Omental fat pad (tissue), 4 donors: ENCODE measurements around the gene BCAR3. TPM values are rescaled to one million over a fixed set of nuclear protein-coding genes. Genes with fewer than 3 reads are reported as not detected.
"Not testable (repeated sequence)": the region's sequence is repeated elsewhere in the genome, so short reads cannot be mapped to it uniquely, and the experiment has no call there.

Experiments
- ATAC-seq: fragments of 150-250 bp; one replicate; pipeline ENCODE4 v1.9.1; 2016; ENCODE audit warnings: mild to moderate bottlenecking, moderate library complexity; ENCODE audit not compliant: low FRiP score
- DNase-seq: peaks from one replicate; pipeline ENCODE4 v3.0.0-alpha.2; 2019; ENCODE audit warnings: low spot score
- CTCF ChIP-seq, 3 donors: fragments of 450-650 bp; IDR thresholded peaks; one replicate each; pipeline ENCODE4 v1.5.1; 2016 to 2017; ENCODE audit warnings: antibody characterized with exemption in 3 of 3, mild to moderate bottlenecking in 3 of 3, moderate library complexity in 2 of 3
- total RNA-seq, 4 donors: library from RNA; depleted of rRNA; stranded (reverse); fragments of >200 nt; gene quantifications; one replicate each; pipeline ENCODE4 v1.1.0, GENCODE V29; 2016

The BCAR3 gene
- total RNA-seq, 4 donors from 2014 or later = 43.7 to 73.5 (median 45.8) TPM

- TF ChIP-seq CTCF (IDR thresholded peaks at IDR 0.05) = no peak
- ATAC-seq = no peak
- DNase-seq = no peak
Measured at GRCh38 chr1:93594603-93594880, 87.1 kb downstream of the BCAR3 start.

GRCh38 chr1:93593854-93594602 is 87.6 kb downstream of the BCAR3 start:
- no peak for TF ChIP-seq CTCF (IDR thresholded peaks at IDR 0.05)
- no peak for DNase-seq
- ATAC-seq = no peak

GRCh38 chr1:93592551-93592949 is 89.1 kb downstream of the BCAR3 start:
- TF ChIP-seq CTCF (IDR thresholded peaks at IDR 0.05) = no peak
- ATAC-seq (no peak), DNase-seq (no peak)

GRCh38 chr1:93591676-93592550 is 89.7 kb downstream of the BCAR3 start:
- TF ChIP-seq CTCF (IDR thresholded peaks at IDR 0.05) = no peak
- no peak for DNase-seq
- no peak for ATAC-seq

- DNase-seq, ATAC-seq: not testable (repeated sequence)
Measured at GRCh38 chr1:93591291-93591675, 90.4 kb downstream of the BCAR3 start.

GRCh38 chr1:93588955-93589354 is 92.7 kb downstream of the BCAR3 start:
- TF ChIP-seq CTCF (IDR thresholded peaks at IDR 0.05) = no peak
- ATAC-seq (no peak), DNase-seq (no peak)

- TF ChIP-seq CTCF (IDR thresholded peaks at IDR 0.05) = no peak
- ATAC-seq (no peak), DNase-seq (no peak)
Measured at GRCh38 chr1:93588206-93588605, 93.4 kb downstream of the BCAR3 start.
